H1 (cell line): ENCODE results near the gene TSPEAR. TPM values are rescaled to one million over a fixed set of nuclear protein-coding genes. Genes with fewer than 3 reads are reported as not detected.

ENCODE experiments used
- RXRA ChIP-seq: IDR thresholded peaks from 2 replicates; pipeline ENCODE4 v1.6.1; 2011; ENCODE audit warnings: low read depth, mild to moderate bottlenecking, low read length, moderate library complexity; ENCODE audit not compliant: insufficient read depth
- SIN3A ChIP-seq, 2 experiments: IDR thresholded peaks in 1 of 2; conservative IDR thresholded peaks in 1 of 2; 2 replicates each; pipeline ENCODE4 v1.6.1; 2011 to 2012; ENCODE audit warnings: low read length in 2 of 2, improper control_type of control experiment in 1 of 2, low read depth in 1 of 2, mild to moderate bottlenecking in 1 of 2
- SIX5 ChIP-seq: IDR thresholded peaks from 2 replicates; pipeline ENCODE4 v1.6.1; 2011; ENCODE audit warnings: mild to moderate bottlenecking, low read depth, low read length
- polyA plus RNA-seq, 7 experiments: library from polyadenylated mRNA; depleted of rRNA in 3 of 7; stranded (reverse) in 5 of 7; unstranded in 2 of 7; fragments of >200 nt in 5 of 7; fragments of 200-250 nt in 2 of 7; gene quantifications; 1 replicate in 5 of 7; 2 replicates in 1 of 7; 4 replicates in 1 of 7; pipeline versions ENCODE4 v1.2.1 to v1.2.3, GENCODE V29; 2011 to 2013; ENCODE audit warnings: missing spikeins in 2 of 7, mixed read lengths in 2 of 7
- total RNA-seq: library from RNA; stranded (reverse); fragmentation: NEBNext Ultra II Directional; extraction: Animal tissue kit (Norgen Biotek cat#: 25700); gene quantifications from 2 replicates; pipeline ENCODE4 v1.2.1, GENCODE V29; 2021

TSPEAR gene
- total and polyA plus RNA-seq, 2 of the 8 experiments (the other 6 are each of a cell fraction or from before 2014, with no cell fraction given) = 0.58 to 0.89 TPM

GRCh38 chr21:44711327-44712202 is at the start of gene TSPEAR (continued):
- TF ChIP-seq SIN3A (conservative IDR thresholded peaks at IDR 0.05 in 1 of 2, IDR thresholded peaks at IDR 0.05 in 1 of 2; ENCODE audit: low read depth in 1 of 2, low read length in 2 of 2) = 0 out of 4 replicates have a peak, but pooled peaks of 1 of the 2 experiments have one; percentile 31
- no peak for TF ChIP-seq SIX5
- no peak for TF ChIP-seq RXRA
- TF ChIP-seq, all 59 proteins: peak for 5
